HepG2 (cell line): ENCODE results near the gene COA1. TPM values are rescaled to one million over a fixed set of nuclear protein-coding genes. Genes with fewer than 3 reads are reported as not detected.

ENCODE experiments used
- HNF1A ChIP-seq, 2 experiments: sonication (generic) in 1 of 2; formaldehyde crosslinking in 1 of 2; IDR thresholded peaks; 2 replicates each; pipeline versions ENCODE4 v1.4.0 to v1.6.1; 2016 to 2020; ENCODE audit warnings: borderline replicate concordance in 1 of 2, low read depth in 1 of 2, mild to moderate bottlenecking in 1 of 2, missing genetic modification reagents in 1 of 2
- KLF6 ChIP-seq: IDR thresholded peaks from 2 replicates; pipeline ENCODE4 v1.8.0; 2016; ENCODE audit warnings: missing biosample characterization, missing genetic modification reagents
- MIER2 ChIP-seq: IDR thresholded peaks from 2 replicates; pipeline ENCODE4 v1.6.1; 2016; ENCODE audit warnings: missing biosample characterization, missing genetic modification reagents
- NCOR1 ChIP-seq: fragments of 200-600 bp; sonication (generic); IDR thresholded peaks from 2 replicates; pipeline ENCODE4 v1.7.0; 2017; ENCODE audit warnings: antibody characterized with exemption, low read length, borderline replicate concordance
- PCBP2 ChIP-seq: fragments of 200-400 bp; formaldehyde crosslinking; optimal IDR thresholded peaks from 2 replicates; pipeline ENCODE3; 2018; ENCODE audit warnings: low read length, low read depth; ENCODE audit not compliant: poor library complexity, severe bottlenecking
- TBP ChIP-seq: sonication (generic); formaldehyde crosslinking; IDR thresholded peaks from 2 replicates; pipeline ENCODE4 v1.5.0; 2020; ENCODE audit warnings: missing genetic modification reagents
- USF2 ChIP-seq, 2 experiments: sonication (generic) in 1 of 2; formaldehyde crosslinking in 1 of 2; IDR thresholded peaks; 2 replicates each; pipeline versions ENCODE4 v1.5.1 to v1.6.1; 2011 to 2020; ENCODE audit warnings: borderline replicate concordance in 1 of 2, low read depth in 1 of 2, low read length in 1 of 2, mild to moderate bottlenecking in 1 of 2, missing genetic modification reagents in 1 of 2, moderate library complexity in 1 of 2
- ZBTB39 ChIP-seq: sonication (generic); formaldehyde crosslinking; IDR thresholded peaks from 2 replicates; pipeline ENCODE4 v1.5.0; 2020; ENCODE audit warnings: missing genetic modification reagents
- ZNF160 ChIP-seq: sonication (generic); formaldehyde crosslinking; IDR thresholded peaks from 2 replicates; pipeline ENCODE4 v1.8.0; 2022; ENCODE audit warnings: mild to moderate bottlenecking, inconsistent platforms, missing genetic modification reagents
- ZNF292 ChIP-seq: sonication (generic); formaldehyde crosslinking; IDR thresholded peaks from 2 replicates; pipeline ENCODE4 v1.8.1; 2022; ENCODE audit warnings: mild to moderate bottlenecking, low read depth, missing genetic modification reagents, borderline replicate concordance
- ZNF549 ChIP-seq: sonication (generic); formaldehyde crosslinking; IDR thresholded peaks from 2 replicates; pipeline ENCODE4 v1.5.0; 2020; ENCODE audit warnings: missing genetic modification reagents
- ZNF589 ChIP-seq: sonication (generic); formaldehyde crosslinking; conservative IDR thresholded peaks from 2 replicates; pipeline ENCODE4 v1.8.0; 2022; ENCODE audit warnings: mild to moderate bottlenecking, moderate library complexity, missing genetic modification reagents
- ZNF816 ChIP-seq: sonication (generic); formaldehyde crosslinking; IDR thresholded peaks from 2 replicates; pipeline ENCODE4 v1.8.0; 2022; ENCODE audit warnings: missing genetic modification reagents, mild to moderate bottlenecking, borderline replicate concordance
- polyA plus RNA-seq, 8 experiments: library from polyadenylated mRNA; depleted of rRNA in 3 of 8; stranded (reverse) in 7 of 8; unstranded in 1 of 8; fragments of >200 nt; fragmentation: Illumina TruSeq in 4 of 8; extraction: Trizol in 4 of 8; gene quantifications; 2 replicates each; pipeline versions ENCODE4 v1.2.1 to v1.2.3, GENCODE V29; 2011 to 2016; ENCODE audit warnings: low read depth in 4 of 8, missing spikeins in 1 of 8, mixed read lengths in 1 of 8; ENCODE audit not compliant: insufficient read depth in 1 of 8
- total RNA-seq, 5 experiments: library from RNA; depleted of rRNA; stranded (reverse); fragments of >200 nt; fragmentation: Illumina TruSeq; extraction: Trizol; gene quantifications; 2 replicates each; pipeline ENCODE4 v1.2.3, GENCODE V29; 2016; ENCODE audit warnings: low read depth in 1 of 5

Gene COA1
- total and polyA plus RNA-seq, 2 of the 13 experiments (the other 11 are each of a cell fraction or from before 2014, with no cell fraction given): 33.2 to 65.7 TPM

GRCh38 chr7:43729214-43729923 lies at the start of gene COA1 (continued):
- TF ChIP-seq TBP (CRISPR knock-in tag) (no peak), USF2 (IDR thresholded peaks at IDR 0.05; ENCODE audit: low read depth, low read length) (no peak), USF2 (CRISPR knock-in tag; IDR thresholded peaks at IDR 0.05; ENCODE audit: borderline replicate concordance) (no peak), HNF1A (IDR thresholded peaks at IDR 0.05; ENCODE audit: low read depth) (0 out of 2 replicates have a peak, but pooled peaks have one; percentile 9), HNF1A (CRISPR knock-in tag; IDR thresholded peaks at IDR 0.05; ENCODE audit: borderline replicate concordance) (peak; percentile 44; the same call in 1 of the 2 replicates), MIER2 (CRISPR knock-in tag) (0 out of 2 replicates have a peak, but pooled peaks have one; percentile 12), ZNF292 (peak; percentile 86), ZNF816 (no peak; the same call in 1 of the 2 replicates), ZNF549 (CRISPR knock-in tag) (no peak), ZNF160 (no peak; the same call in 1 of the 2 replicates), ZNF589 (CRISPR knock-in tag) (no peak), NCOR1 (0 out of 2 replicates have a peak, but pooled peaks have one; percentile 15), PCBP2 (no peak), ZBTB39 (CRISPR knock-in tag) (no peak), KLF6 (CRISPR knock-in tag) (0 out of 2 replicates have a peak, but pooled peaks have one; percentile 44)
